Left ventricle myocardium inferior (tissue), 1 donor: Measurements from ENCODE around the gene FBXW11. TPM values are rescaled to one million over a fixed set of nuclear protein-coding genes. Genes with fewer than 3 reads are reported as not detected.

Experiments
- DNase-seq: peaks from one replicate; pipeline ENCODE4 v3.0.0-alpha.2; 2020
- H3K27ac ChIP-seq: fragments of 200-600 bp; replicated peaks from 2 replicates; pipeline ENCODE4 v1.8.0; 2021
- H3K27me3 ChIP-seq: fragments of 200-600 bp; 2 replicates; pipeline ENCODE4 v1.8.0; 2021; ENCODE audit warnings: low read depth
- H3K36me3 ChIP-seq: fragments of 200-600 bp; 2 replicates; pipeline ENCODE4 v1.8.0; 2021
- H3K4me1 ChIP-seq: fragments of 200-600 bp; 2 replicates; pipeline ENCODE4 v1.8.0; 2021
- H3K4me3 ChIP-seq: fragments of 200-600 bp; 2 replicates; pipeline ENCODE4 v1.8.0; 2021; ENCODE audit warnings: mild to moderate bottlenecking, moderate library complexity
- H3K9me3 ChIP-seq: fragments of 200-600 bp; replicated peaks from 2 replicates; pipeline ENCODE4 v1.8.0; 2021
- CTCF ChIP-seq: fragments of 200-600 bp; IDR thresholded peaks from 2 replicates; pipeline ENCODE4 v1.8.0; 2021; ENCODE audit warnings: antibody characterized with exemption, mild to moderate bottlenecking, borderline replicate concordance
- intact Hi-C: fragments of 100-400 bp; cut with micrococcal nuclease; formaldehyde crosslinking; loops from one replicate; pipeline ENCODE4 v1.11.0; 2022
- total RNA-seq: library from RNA; stranded (reverse); fragmentation: NEBNext Ultra II Directional; extraction: Animal tissue kit (Norgen Biotek cat#: 25700); gene quantifications from one replicate; pipeline ENCODE4 v1.2.1, GENCODE V29; 2021
- donor health status: DM: no; HTN: yes; CAD: no; lungs with severe emphysema.

Gene FBXW11
- total RNA-seq, 1 donor from 2014 or later, result 69.0 TPM

GRCh38 chr5:171857489-171857876 lies 149.0 kb downstream of the FBXW11 start:
- intact Hi-C loops, result no loop called here
- no peaks in the 10 kb centered on the region for H3K27me3 ChIP-seq
- no peak overlapping the region for H3K27ac ChIP-seq
- no peaks in the 10 kb centered on the region for H3K36me3 ChIP-seq
- DNase-seq, result no peak
- no peaks in the 10 kb centered on the region for H3K9me3 ChIP-seq
- peaks cover 1% of the 10 kb centered on the region for H3K4me1 ChIP-seq
- TF ChIP-seq CTCF, result no peak
- no peak overlapping the region for H3K4me3 ChIP-seq

GRCh38 chr5:171855798-171856763 lies 150.4 kb downstream of the FBXW11 start:
- Histone ChIP-seq H3K27me3 (no peaks in the 10 kb centered on the region), H3K4me1 (no peaks in the 10 kb centered on the region), H3K9me3 (no peaks in the 10 kb centered on the region), H3K36me3 (no peaks in the 10 kb centered on the region), H3K4me3 (no peak overlapping the region), H3K27ac (no peak overlapping the region)
- DNase-seq, result no peak
- intact Hi-C loops, result no loop called here
- no peak for TF ChIP-seq CTCF

- intact Hi-C loops, result no loop called here
- Histone ChIP-seq H3K27ac (no peak overlapping the region), H3K4me3 (no peak overlapping the region), H3K9me3 (no peaks in the 10 kb centered on the region), H3K36me3 (no peaks in the 10 kb centered on the region), H3K4me1 (no peaks in the 10 kb centered on the region), H3K27me3 (no peaks in the 10 kb centered on the region)
- TF ChIP-seq CTCF, result no peak
- DNase-seq, result no peak
Measured at GRCh38 chr5:171855265-171855664, 151.2 kb downstream of the FBXW11 start.

- Histone ChIP-seq H3K9me3 (no peaks in the 10 kb centered on the region), H3K4me1 (peaks cover 13% of the 10 kb centered on the region), H3K4me3 (no peak overlapping the region), H3K36me3 (no peaks in the 10 kb centered on the region), H3K27ac (no peak overlapping the region), H3K27me3 (no peaks in the 10 kb centered on the region)
- no peak for DNase-seq
- intact Hi-C loops, result no loop called here
- no peak for TF ChIP-seq CTCF
Measured at GRCh38 chr5:171852255-171852681, 154.2 kb downstream of the FBXW11 start.

- no peaks in the 10 kb centered on the region for H3K27me3 ChIP-seq
- intact Hi-C loops, result no loop called here
- no peaks in the 10 kb centered on the region for H3K9me3 ChIP-seq
- no peak overlapping the region for H3K27ac ChIP-seq
- no peak for DNase-seq
- H3K36me3 ChIP-seq, result no peaks in the 10 kb centered on the region
- TF ChIP-seq CTCF, result no peak
- peaks cover 13% of the 10 kb centered on the region for H3K4me1 ChIP-seq
- H3K4me3 ChIP-seq, result no peak overlapping the region
Measured at GRCh38 chr5:171851251-171851650, 155.2 kb downstream of the FBXW11 start.
